DMS79 treated with DMSO at 0.1 percent for 48 hours (cell line): ENCODE data around the gene RSPO4.
"Not testable (repeated sequence)": the region's sequence is repeated elsewhere in the genome, so short reads cannot be mapped to it uniquely, and the experiment has no call there.

ENCODE experiments used
- DNase-seq: peaks from one replicate; lab custom pipeline; 2025; lab: John Stamatoyannopoulos, UW

Gene RSPO4

DNA sequence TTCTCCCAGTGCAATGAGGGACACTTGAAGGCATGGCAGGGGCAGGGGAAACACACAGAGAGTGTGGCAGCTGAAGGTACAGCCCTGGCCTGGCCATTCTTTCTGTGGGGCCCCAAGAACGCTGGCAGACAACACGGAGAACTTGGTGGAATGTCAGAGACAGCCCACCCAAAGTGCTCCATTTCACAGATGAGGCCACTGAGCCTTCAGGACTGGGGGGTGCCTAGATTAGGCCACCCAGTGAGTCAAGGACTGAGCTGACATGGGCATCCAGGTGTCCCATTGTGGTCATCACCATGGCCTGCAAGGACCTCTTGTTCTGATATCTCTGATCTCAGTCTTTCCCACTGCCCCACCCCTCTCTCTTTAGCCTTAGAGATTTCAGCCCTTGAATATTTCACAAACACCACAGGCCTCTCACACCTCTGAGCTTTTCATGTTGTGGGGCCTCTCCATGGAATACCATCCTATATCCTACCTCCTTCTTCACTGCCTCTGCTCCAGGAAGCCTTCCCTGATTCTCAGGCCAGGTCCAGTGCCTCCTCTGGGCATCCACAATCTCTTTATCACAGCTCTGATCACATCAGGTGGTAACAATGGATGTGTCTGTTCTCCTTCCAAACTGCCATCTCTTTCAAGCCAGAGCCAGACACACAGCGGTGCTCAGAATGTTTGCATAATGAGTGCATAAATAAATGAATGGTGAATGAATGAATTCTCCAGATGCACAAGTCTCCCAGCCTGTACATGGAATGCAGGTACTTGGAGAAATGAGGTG lies 2.0 kb upstream of the RSPO4 start:
- DNase-seq: no peak

DNA sequence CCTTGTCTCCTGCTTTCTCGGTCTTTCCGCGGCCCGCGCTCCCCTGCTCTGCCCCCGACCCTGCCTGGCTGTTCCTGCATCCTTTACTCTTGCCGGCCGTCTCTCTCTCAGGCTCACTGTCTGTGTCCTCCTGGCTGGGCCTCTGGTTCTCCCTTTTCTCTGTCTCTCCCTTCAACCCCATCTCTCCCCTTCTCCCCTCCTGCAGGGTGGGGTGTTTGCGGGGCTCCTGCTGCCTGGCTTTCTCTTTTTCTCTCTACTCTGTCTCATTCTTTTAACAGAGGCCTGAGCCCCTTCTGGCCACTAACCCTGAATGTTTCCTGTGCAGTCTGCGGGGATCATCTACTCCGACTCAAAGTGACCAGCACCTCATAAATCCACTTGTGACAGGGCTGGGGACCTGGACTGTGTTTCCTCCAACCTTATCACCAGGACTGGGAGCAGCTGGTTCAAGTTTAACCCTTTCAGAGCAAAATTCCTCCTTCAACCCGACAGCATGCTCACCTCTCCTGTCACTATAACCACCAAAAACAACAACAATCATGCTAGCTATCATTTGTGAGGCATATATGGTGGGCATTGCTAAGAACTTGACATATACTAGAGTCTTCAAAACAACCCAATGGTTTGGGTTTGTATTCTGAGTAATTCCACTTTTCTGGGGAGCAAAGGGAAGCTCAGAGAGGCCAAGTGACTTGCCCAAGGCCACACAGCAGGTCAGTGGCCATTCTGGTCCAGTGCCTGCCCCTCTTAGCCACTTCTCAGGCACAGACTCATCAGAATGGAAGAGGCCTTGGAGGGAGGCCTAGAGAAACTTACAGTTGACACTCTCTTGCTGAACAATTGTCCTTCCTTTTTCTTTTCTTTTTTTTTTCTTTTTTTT lies 811 bp upstream of the RSPO4 start:
- DNase-seq: no peak

DNA sequence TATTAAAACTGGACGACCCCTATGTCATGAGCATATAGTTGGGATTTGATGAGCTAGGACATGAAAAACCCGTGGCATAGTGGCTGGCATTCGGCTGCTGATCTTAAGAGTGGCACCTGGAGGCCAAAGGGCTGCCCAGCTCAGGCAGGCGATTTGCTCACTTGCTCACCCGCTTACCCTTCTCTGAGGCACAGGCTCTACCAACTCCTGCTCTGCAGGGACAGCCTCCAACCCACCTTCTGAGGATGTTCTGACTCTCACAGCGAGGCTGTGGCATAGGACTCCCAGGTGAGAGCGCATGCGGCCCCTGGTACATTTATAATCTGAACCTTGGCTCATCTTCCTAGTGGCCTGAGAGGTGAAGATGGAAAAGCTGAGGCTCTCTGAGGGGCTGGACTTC lies 995 bp downstream of the RSPO4 start:
- no peak for DNase-seq

DNA sequence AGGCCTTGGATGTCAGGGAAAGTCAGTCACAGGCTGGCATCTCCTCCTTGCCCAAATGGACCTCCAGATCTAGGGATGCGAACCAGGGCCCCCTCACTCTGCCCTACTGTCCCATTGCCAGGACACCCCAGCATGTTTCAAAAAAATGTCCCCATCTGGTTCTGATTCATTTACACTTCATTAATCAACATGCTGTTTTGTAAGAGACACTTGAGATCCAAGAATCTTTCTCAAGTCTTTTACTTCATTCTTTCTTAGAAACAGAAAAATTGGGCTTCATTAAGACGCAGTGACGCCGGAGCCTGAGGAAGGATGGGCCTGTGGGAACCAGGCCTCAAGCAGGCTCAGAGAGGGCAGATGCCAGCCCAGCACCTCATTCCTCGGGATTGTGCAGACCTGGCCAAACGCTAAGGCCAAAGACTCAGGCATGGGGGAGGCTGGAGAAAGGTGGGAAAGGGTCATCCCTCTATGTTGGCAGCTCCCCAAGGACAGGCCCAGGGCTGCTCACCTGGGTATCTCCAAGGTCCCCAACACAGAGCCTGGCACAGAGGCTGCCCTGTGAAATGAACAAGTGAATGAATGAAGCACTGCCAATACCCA lies 3.8 kb downstream of the RSPO4 start:
- DNase-seq: no peak

DNA sequence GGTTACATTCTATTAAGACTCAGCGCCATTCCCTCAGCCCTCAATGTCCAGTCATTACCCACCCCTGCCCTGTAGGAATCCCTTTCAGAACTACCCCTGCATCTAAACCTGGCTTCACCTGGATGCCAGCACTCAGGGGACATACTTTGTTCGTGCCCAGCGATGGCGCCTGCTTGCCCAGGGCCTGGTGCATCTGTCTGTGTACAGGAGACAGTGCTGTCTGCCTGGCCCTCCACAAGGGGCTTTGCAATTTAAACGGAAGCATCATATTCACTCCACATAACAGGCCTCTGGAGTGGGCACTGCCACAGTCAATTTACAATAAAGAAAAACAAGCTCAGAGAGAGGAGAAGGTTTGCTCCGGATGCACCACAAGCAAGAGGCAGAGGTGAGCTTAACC lies 4.6 kb downstream of the RSPO4 start:
- no peak for DNase-seq

DNA sequence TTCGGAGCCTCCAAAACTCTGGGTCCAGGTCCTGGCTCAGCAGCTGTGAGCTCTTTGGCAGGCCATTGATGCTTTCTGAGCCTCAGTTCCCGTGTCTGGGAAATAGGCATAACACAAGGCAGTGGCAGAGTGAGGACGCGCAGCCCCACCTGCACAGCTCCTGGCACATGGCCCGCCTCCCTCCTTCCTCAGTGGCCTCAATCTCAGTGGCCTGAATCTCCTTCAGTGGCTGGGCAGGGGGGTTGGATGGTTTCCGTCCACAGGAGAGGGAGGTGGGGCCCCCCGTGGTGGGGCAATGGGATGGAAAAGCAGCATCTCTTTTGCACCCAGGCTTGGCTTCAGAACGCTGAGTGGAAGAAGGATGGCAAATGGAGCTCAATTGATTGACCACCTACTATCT lies 5.1 kb downstream of the RSPO4 start:
- DNase-seq: no peak

DNA sequence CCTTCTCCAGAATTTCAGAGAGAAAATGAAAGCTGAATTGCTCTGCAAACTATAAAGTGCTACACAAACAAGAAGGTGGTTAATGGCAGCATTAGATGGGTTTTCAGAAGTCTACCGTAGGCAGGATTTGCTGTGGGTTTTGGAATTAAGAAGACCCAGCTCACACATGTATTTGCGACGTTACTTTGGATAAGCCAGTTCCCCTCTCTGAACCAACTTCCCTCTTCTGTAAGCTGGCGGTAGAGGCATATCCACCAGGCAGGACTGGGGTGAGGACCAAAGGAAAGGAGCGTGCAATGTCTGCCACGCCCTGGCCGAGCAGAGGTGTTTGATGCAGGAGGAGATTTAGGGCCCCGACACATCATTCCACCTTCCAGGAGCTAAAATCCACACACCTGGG lies 6.9 kb downstream of the RSPO4 start:
- no peak for DNase-seq

DNA sequence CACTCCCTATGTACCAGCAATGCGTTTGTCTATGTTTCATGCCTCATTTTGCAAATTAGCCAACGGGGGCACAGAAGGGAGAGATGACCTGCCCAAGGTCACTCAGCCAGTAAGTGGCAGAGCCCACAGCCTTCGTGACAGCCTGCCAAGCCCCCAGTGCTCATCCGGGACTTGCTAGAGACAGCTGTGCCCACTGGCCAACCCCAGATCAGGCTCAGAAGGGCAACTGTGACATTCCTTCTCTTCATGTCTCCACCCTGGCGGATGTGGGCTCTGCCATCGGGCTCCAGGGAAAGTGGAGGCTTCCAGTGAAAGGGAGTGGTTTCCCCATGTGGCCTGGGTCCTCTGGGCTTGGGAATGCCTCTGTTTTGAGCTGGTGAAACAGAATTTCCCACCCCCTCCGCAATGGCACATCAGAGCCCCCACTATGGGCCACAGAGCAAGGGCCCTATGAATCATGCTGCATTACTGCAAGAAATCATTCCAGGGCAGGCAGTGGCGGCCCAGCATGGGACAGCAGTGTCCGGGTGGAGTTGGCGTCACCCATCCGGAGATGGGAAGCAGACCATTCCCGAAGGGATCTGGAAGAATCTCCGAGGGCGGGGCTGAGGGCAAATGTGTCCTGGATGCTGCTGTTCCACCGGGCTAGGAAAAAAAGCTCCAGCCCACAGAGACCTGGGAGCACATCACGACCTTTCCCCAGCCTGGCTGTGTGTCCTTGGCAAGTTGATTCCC lies 9.1 kb downstream of the RSPO4 start:
- DNase-seq: no peak

DNA sequence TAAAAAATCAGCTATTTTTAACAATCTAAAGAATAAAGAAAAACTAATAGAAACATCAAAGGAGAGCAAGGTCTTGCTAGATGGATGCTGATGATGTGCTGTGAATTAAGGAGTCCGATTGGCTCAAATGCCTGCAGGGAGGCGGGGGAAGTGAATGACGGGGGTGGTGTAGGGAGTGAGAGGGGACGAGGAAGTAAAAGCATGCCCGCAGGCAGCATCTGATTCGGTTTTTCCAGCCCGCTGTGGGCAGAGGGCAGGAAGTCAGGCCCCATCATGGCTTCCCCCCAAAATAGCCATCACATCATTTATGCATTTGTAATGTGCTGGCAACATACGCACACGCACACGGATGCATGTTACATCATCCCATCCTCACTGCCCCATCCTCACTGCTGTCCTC lies 10.3 kb downstream of the RSPO4 start:
- no peak for DNase-seq

DNA sequence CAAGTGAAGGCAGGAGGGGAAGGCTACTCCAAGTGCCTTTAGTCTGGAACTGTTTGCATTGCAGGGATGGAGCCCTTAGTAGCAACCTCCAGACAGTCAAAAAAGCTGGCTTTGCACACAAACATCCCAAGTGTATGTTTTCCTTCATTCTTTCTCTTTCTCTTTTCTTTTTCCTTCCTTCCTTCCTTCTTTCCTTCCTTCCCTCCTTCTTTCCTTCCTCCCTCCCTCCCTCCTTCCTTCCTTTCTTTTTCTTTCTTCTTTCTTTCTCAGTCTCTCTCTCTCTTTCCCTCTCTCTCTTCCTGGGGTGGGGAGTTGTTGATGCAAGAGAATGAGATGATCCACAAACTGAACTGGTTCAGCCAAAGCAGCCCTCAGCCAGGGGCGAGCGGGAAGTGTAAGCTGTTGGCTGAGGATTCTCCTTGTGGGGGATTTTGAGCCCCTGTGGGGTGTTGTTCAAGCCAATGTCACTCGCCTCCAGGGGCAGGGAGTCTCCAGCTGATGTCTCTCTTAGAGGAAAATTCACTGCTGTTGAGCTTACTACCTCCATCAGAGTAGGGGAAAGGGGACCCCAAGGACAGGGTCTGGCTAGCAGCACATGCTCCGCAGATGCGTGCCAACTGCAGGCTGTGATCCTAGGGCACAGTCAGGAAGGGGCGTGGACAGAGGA lies 11.7 kb downstream of the RSPO4 start:
- no peak for DNase-seq

DNA sequence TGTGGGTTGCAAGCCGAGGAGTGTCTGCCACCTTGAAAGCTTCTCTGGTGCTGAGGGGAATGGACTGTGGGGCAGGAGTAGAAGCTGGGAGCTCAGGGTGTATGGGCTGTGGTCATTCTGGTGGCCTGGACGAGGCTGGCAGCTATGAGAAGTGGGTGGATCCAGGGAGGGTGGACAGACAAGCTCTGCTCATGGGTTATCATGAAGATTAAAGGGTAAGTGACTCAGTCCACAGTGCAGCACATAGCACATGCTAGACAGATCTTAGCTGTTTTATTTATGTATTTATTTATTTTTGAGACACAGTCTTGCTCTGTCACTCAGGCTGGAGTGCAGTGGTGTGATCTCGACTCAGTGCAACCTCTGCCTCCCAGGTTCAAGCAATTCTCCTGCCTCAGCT lies 13.8 kb downstream of the RSPO4 start:
- DNase-seq: no peak

DNA sequence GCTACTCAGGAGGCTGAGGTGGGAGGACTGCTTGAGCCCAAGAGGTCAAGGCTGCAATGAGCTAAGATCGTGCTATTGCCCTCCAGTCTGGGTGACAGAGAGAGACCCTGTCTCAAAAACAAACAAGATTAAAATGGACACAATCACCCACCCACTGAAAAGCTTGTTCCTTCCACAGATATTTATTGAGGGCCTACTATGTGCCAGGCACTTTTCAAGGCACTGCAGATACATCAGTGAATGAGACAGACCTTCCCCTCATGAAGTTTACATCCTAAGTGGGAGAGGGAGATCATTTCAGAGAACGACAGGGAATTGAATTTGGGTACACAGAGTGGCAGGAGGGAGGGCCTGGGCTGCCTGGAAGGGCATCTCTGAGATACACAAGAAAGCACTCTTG lies 14.4 kb downstream of the RSPO4 start:
- no peak for DNase-seq

DNA sequence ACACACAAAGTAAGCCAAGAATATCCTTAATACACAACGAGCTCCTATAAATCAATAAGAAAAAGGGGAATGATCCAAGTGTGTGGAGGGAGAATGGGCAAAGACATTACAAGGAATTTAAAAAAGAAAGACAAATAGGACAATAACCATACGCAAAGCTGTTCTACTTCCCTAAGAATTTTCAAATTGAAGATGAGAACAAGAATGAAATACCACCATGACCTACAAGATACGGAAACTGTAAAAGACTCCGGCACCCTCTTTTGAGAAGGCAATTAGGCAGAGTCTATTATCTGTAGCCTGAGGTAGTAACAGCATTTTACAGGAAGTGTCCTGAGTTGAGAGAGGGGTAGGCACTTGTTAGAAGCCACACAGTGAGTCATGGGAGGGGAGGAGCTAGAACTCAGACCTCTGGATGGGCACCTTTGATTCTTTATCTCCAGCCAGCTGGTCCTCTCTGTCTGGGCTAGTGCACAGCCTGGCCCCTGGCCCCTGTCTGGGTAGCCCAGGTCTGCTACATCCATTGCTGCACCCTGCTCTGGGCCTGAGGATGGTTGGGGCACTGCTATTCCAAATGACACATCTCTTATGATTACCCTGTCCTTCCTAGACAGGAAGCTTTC lies 15.3 kb downstream of the RSPO4 start:
- no peak for DNase-seq

DNA sequence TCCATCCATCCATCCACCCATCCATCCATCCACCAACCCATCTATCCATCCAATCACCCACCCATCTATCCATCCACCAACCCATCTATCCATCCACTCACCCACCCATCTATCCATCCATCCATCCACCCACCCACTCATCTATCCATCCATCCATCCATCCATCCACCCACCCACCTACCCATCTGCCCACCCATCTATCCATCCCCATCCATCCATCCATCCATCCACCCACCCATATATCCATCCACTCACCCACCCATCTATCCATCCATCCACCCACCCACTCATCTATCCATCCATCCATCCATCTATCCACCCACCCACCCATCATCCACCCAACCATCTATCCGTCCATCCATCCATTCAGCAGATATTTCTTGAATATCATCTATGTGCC lies 17.1 kb downstream of the RSPO4 start:
- not testable (repeated sequence) for DNase-seq

DNA sequence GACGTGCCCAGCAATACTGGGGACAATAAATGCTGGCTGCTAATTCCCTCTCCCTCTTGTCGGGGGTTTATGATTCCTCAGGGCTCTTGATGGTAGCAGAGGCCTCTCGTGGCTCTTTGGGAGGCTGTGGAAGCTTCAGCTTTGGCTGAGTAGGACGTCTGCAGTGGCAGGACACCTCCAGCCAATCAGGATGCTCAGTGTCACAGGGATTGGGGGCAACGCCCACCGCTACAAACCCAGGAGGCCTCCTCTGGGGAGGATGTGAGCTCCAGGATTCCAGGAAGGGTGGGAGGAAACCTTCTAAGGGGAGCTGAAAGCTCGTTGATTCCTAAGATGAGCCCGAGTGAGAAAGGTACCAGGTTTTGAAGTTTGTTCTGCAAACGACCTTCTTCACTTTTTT lies 19.4 kb downstream of the RSPO4 start:
- no peak for DNase-seq

DNA sequence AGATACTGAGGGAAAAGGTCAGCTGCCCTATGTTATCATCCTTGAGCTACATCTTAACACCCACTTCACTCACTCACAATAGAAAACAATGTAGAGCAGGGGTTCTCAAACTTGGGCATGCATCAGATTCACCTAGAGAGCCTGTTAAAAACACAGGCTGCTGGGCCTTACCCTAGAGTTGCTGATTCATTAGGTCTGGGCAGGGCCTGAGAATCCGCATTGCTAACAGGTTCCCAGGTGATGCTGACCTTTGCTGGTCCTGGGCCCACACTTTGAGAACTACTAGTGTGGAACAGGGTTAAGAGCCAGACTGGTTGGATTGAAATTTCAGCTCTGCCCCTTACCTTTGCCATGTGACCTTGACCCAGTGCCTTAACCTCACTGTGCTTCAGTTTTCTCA lies 25.1 kb downstream of the RSPO4 start:
- DNase-seq: no peak

DNA sequence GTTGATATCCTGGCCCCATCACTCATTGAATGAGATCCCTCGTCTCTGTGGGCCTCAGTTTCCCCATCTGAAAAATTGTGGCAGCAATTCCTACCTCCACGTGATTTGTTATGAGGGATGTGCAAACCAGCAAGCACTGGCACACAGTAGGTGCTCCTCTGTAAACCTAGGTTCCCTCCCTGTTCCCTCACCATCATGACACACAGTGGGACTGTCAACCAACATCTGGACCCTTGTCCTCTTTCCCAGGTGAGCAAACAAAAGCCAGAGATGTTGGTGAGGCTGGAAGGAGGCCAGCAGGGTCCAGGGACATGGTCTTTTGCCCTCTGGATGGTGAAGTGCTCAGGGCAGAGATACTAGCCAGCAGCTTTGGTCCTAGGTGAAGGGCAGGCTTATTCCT lies 26.1 kb downstream of the RSPO4 start:
- DNase-seq: no peak

DNA sequence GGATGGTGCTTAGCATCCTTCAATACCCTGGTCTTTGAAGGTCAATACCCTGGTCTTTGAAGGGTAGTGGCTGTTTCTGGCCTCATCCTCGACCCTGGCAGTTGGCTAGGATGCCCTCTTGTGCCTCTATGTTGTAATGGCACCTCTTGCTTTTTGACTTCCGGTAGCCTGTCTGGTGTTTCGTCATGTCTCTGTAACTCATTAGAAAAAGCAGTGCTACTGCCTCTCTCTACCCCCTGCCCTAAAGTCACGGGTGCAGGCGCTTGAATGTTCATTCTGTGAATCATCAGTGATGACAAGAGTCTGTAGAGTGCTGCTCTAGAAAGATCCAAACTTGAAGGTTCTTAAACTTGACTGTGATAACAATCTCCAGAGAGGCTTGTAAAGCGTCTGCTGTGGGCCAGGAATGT lies 28.3 kb downstream of the RSPO4 start:
- no peak for DNase-seq

DNA sequence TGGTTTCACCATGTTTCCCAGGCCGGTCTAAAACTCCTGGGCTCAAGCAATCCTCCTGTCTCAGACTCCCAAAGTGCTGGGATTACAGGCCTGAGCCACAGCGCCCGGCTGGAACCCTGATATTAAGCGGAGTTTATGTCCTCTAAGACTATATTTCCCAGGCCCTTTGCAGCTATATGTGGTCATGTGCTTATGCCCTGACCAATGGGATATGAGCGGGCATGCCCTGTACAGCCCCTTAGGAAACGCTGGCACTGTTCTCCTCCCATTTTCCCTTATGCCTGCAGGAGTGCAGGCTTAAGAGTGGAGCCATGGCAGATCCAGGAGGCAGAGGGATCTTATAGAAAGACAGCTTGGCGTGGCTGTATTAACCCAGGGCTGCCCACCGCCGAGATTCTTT lies 29.9 kb downstream of the RSPO4 start:
- no peak for DNase-seq

DNA sequence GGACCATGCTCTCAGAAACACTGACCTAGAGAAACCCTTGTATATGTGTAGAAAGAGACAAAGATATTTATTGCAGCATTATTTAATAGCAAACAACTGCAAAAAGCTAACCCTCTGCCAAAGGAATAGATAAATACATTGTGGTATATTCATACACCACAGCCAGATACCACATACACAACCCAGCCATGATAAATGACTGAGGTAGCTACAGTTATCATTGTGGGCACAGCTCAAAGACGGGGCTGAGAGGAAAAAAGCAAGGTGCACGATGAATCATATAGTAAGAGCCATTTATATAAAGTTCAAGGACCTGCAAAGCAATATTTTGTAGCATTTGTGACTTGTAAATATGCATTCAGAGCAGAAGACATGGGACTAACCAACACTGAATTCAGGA lies 30.8 kb downstream of the RSPO4 start:
- no peak for DNase-seq

DNA sequence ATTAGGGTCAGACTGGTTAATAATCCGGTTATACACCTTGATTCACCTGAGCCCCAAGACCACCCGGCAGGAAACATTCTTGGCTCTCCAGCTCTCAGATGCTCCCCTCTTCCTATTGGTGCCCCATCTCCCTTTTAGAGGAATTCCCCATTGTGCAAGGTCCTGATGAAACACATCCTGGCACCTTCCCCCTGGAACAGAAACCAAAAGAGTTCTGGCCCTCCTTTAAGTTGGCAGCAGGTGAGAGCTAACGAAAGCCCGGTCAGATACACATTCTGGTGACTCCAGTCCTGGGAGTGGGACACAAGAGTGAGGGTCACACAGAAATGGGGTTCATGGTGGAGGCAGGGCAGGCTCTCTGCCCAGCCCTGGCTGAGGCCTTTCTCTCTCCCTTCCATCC lies 32.2 kb downstream of the RSPO4 start:
- no peak for DNase-seq
